Measurements from ENCODE around the gene KLHDC4. TPM values are rescaled to one million over a fixed set of nuclear protein-coding genes. Genes with fewer than 3 reads are reported as not detected.

Gene KLHDC4
- total and polyA plus RNA-seq, 2 of the 4 experiments (the other 2 are of a cell fraction) = 13.6 to 19.0 TPM

DNA sequence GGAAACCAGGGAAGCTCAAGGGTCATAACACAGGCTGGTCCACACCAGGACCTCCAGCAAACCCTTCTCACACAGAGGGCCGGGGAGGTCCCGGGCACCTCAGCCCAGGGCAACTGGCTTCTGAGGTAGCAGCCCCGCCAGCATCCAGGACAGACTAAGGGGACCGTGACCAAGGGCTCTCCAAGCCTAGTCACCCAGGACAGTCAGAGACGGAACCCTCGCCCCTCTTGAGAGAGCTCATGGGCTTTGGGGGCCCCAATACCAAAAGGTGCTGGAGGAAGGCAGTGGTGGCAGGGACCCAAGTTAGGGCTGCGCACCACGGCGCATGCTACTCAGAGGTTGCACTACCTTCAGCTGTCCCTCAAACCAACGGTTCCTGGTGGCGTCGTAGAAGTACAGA lies 54.9 kb downstream of the KLHDC4 start:
- dilution Hi-C loops (cut with HindIII; ENCODE audit: low sequenced_read_pairs, unreplicated experiment) = no loop called here
- intact Hi-C loops (cut with micrococcal nuclease) = no loop called here
- Histone ChIP-seq H4K8ac (ENCODE audit: low read depth in 2 of 2, low read length in 2 of 2) (no peak overlapping the region), H3K9me1 (ENCODE audit: insufficient read depth, low read length) (peaks cover 2% of the 10 kb centered on the region), H3K56ac (ENCODE audit: extremely low read depth, insufficient read depth, low read length) (no peak overlapping the region), H3K4me1 (ENCODE audit: control insufficient read depth, insufficient read depth, low read length) (no peaks in the 10 kb centered on the region), H3K36me3 (ENCODE audit: control insufficient read depth, insufficient read depth, low read length) (peaks cover 33% of the 10 kb centered on the region), H3K9me3 (ENCODE audit: control insufficient read depth, insufficient read depth, low read length) (no peaks in the 10 kb centered on the region), H4K5ac (ENCODE audit: low read depth, low read length) (no peak overlapping the region), H3K27me3 (ENCODE audit: control insufficient read depth, insufficient read depth, low read length) (no peaks in the 10 kb centered on the region), H3K4me2 (ENCODE audit: low read depth, low read length) (no peak overlapping the region), H2AK9ac (replicated peaks; ENCODE audit: low read depth, low read length, poor library complexity) (peak overlapping the region; percentile 65), H3K9ac (ENCODE audit: low read depth, low read length) (no peak overlapping the region), H2AFZ (replicated peaks; ENCODE audit: low read length, poor library complexity) (no peak overlapping the region), H2BK5ac (ENCODE audit: low read depth, low read length, poor library complexity, severe bottlenecking) (no peak overlapping the region), H2AK5ac (ENCODE audit: low read depth, low read length) (no peak overlapping the region), H3K14ac (replicated peaks; ENCODE audit: low read depth, low read length) (no peak overlapping the region), H3K4ac (ENCODE audit: low read depth, low read length) (no peak overlapping the region), H3K4me3 (ENCODE audit: insufficient read depth, low read depth, low read length) (no peak overlapping the region), H2BK120ac (ENCODE audit: low read depth, low read length) (no peak overlapping the region), H2BK15ac (ENCODE audit: low read depth, low read length) (no peak overlapping the region), H3K18ac (ENCODE audit: low read depth, low read length) (no peak overlapping the region), H4K91ac (ENCODE audit: insufficient read depth, low read depth, low read length) (no peak overlapping the region), H3K27ac (ENCODE audit: insufficient read depth, low read length) (no peak overlapping the region), H3K79me1 (ENCODE audit: low read depth in 1 of 2, low read length in 2 of 2) (no peaks in the 10 kb centered on the region), H2BK20ac (ENCODE audit: low read depth, low read length) (no peak overlapping the region), H3K23ac (ENCODE audit: low read depth, low read length) (no peak overlapping the region), H4K20me1 (ENCODE audit: insufficient read depth, low read length) (no peaks in the 10 kb centered on the region)
- DNase-seq (no peak), ATAC-seq (ENCODE audit: low read depth) (no peak)
- BruUV-seq (replicated peaks) = no TSS peak
- TF ChIP-seq RFX5 (IDR thresholded peaks at IDR 0.05; ENCODE audit: low read depth, low read length) (no peak), RAD21 (IDR thresholded peaks at IDR 0.05; ENCODE audit: low read length) (no peak), SMC3 (IDR thresholded peaks at IDR 0.05; ENCODE audit: low read depth, low read length) (no peak), CTCF (conservative IDR thresholded peaks at IDR 0.05; ENCODE audit: low read depth, low read length) (no peak)
- TF ChIP-seq, protein P1, sequence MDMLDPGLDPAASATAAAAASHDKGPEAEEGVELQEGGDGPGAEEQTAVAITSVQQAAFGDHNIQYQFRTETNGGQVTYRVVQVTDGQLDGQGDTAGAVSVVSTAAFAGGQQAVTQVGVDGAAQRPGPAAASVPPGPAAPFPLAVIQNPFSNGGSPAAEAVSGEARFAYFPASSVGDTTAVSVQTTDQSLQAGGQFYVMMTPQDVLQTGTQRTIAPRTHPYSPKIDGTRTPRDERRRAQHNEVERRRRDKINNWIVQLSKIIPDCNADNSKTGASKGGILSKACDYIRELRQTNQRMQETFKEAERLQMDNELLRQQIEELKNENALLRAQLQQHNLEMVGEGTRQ (IDR thresholded peaks at IDR 0.05; ENCODE audit: low read depth, low read length) = no peak
- in situ Hi-C loops (cut with MboI; ENCODE audit: low sequenced_read_pairs) = no loop called here
- ChIA-PET POLR2A (ENCODE audit: unreplicated experiment) (no interaction called here), CTCF (no interaction called here)
- WGBS, 2 experiments (ENCODE audit: extremely low coverage in 2 of 2, insufficient read length in 1 of 2) = 97% methylated on average over 6 of the region's 12 CpGs; no CpG with 5 or more reads in 1 of the 2 experiments

Data from IMR-90 (cell line).